B cell (primary cell): Measurements from ENCODE around the gene ITCH.
"Not testable (repeated sequence)": the region's sequence is repeated elsewhere in the genome, so short reads cannot be mapped to it uniquely, and the experiment has no call there.

ENCODE experiments used
- CTCF ChIP-seq: fragments of 200-600 bp; IDR thresholded peaks from one replicate; pipeline ENCODE4 v1.8.0; 2022; ENCODE audit warnings: antibody characterized with exemption, mild to moderate bottlenecking
- EZH2 ChIP-seq: IDR thresholded peaks from 2 replicates; pipeline ENCODE4 v1.6.1; 2012; ENCODE audit warnings: borderline replicate concordance, low read depth, mild to moderate bottlenecking, moderate library complexity, low read length; ENCODE audit not compliant: insufficient read depth, poor library complexity, severe bottlenecking

GRCh38 chr20:34341199-34341598 lies 21.9 kb upstream of the ITCH start:
- not testable (repeated sequence) for TF ChIP-seq EZH2, CTCF
